Stimulated activated CD4-positive, alpha-beta T cell treated with anti-CD3 and anti-CD28 coated beads, Interleukin-12 subunit alpha, Interleukin-12 subunit beta, amount 100 ng/mL, for 48 hours (primary cell): ENCODE measurements around the gene YAP1.

Experiments used
- DNase-seq, 3 donors: peaks; one replicate each; pipeline ENCODE4 v3.0.0-alpha.2; 2020; ENCODE audit warnings: low read depth in 2 of 3, low spot score in 1 of 3

Gene YAP1

GRCh38 chr11:102272047-102272824, 162.0 kb downstream of the YAP1 start:
- no peak for DNase-seq

- no peak for DNase-seq
These were observed 164.4 kb downstream of the YAP1 start for GRCh38 chr11:102274628-102275027.

GRCh38 chr11:102276362-102276761, 166.1 kb downstream of the YAP1 start:
- no peak for DNase-seq

GRCh38 chr11:102276783-102277182, 166.5 kb downstream of the YAP1 start:
- DNase-seq = no peak

GRCh38 chr11:102279641-102280170, 169.5 kb downstream of the YAP1 start:
- no peak for DNase-seq

- DNase-seq = no peak
These were observed 170.1 kb downstream of the YAP1 start for GRCh38 chr11:102280245-102280833.
